ENCODE measurements around the gene LCA5. TPM values are rescaled to one million over a fixed set of nuclear protein-coding genes. Genes with fewer than 3 reads are reported as not detected.

The LCA5 gene
- total and polyA plus RNA-seq, 4 donors, result 2.0 to 8.8 (median 5.8) TPM

- Histone ChIP-seq H3K4me3 (ENCODE audit: low read length in 2 of 2) (no peak overlapping the region), H3K36me3 (ENCODE audit: control insufficient read depth in 1 of 2, insufficient read depth in 2 of 2, low read length in 1 of 2) (no peaks in the 10 kb centered on the region), H3K27me3 (ENCODE audit: control insufficient read depth in 1 of 2, insufficient read depth in 2 of 2, low read length in 1 of 2) (no peaks in the 10 kb centered on the region), H3K9me3 (ENCODE audit: control insufficient read depth, low read length) (no peaks in the 10 kb centered on the region), H3K4me1 (ENCODE audit: control insufficient read depth in 1 of 2, insufficient read depth in 2 of 2, low read length in 2 of 2) (no peaks in the 10 kb centered on the region), H3K27ac (ENCODE audit: low read depth in 1 of 2, low read length in 2 of 2) (no peak overlapping the region)
- 86 to 92% methylated on average over 2 of the region's 2 CpGs for WGBS, 2 donors
- intact Hi-C loops (cut with DNase I), result no loop called here
- ATAC-seq (ENCODE audit: low FRiP score) (no peak), DNase-seq (no peak)
Observed at GRCh38 chr6:79568996-79569395, 31.8 kb upstream of the LCA5 start.

GRCh38 chr6:79564636-79565035, 27.4 kb upstream of the LCA5 start:
- Histone ChIP-seq H3K36me3 (ENCODE audit: control insufficient read depth in 1 of 2, insufficient read depth in 2 of 2, low read length in 1 of 2) (peaks cover 0 to 2% of the 10 kb centered on the region in 2 donors), H3K4me1 (ENCODE audit: control insufficient read depth in 1 of 2, insufficient read depth in 2 of 2, low read length in 2 of 2) (no peaks in the 10 kb centered on the region), H3K27ac (ENCODE audit: low read depth in 1 of 2, low read length in 2 of 2) (no peak overlapping the region), H3K4me3 (ENCODE audit: low read length in 2 of 2) (no peak overlapping the region), H3K27me3 (ENCODE audit: control insufficient read depth in 1 of 2, insufficient read depth in 2 of 2, low read length in 1 of 2) (no peaks in the 10 kb centered on the region), H3K9me3 (ENCODE audit: control insufficient read depth, low read length) (no peaks in the 10 kb centered on the region)
- intact Hi-C loops (cut with DNase I), result no loop called here
- ATAC-seq (ENCODE audit: low FRiP score) (no peak), DNase-seq (no peak)
- WGBS, 2 donors, result 65 to 70% methylated on average over 2 of the region's 2 CpGs

- no peak for DNase-seq
- intact Hi-C loops (cut with DNase I), result no loop called here
Observed at GRCh38 chr6:79559706-79560105, 22.5 kb upstream of the LCA5 start.

GRCh38 chr6:79557673-79558467, 20.6 kb upstream of the LCA5 start:
- Histone ChIP-seq H3K36me3 (ENCODE audit: control insufficient read depth in 1 of 2, insufficient read depth in 2 of 2, low read length in 1 of 2) (peaks cover 0 to 2% of the 10 kb centered on the region in 2 donors), H3K9me3 (ENCODE audit: control insufficient read depth, low read length) (no peaks in the 10 kb centered on the region), H3K27me3 (ENCODE audit: control insufficient read depth in 1 of 2, insufficient read depth in 2 of 2, low read length in 1 of 2) (no peaks in the 10 kb centered on the region), H3K27ac (ENCODE audit: low read depth in 1 of 2, low read length in 2 of 2) (no peak overlapping the region), H3K4me3 (ENCODE audit: low read length in 2 of 2) (no peak overlapping the region), H3K4me1 (ENCODE audit: control insufficient read depth in 1 of 2, insufficient read depth in 2 of 2, low read length in 2 of 2) (no peaks in the 10 kb centered on the region)
- DNase-seq (no peak), ATAC-seq (ENCODE audit: low FRiP score) (no peak)
- WGBS, 2 donors, result 85 to 93% methylated on average over 2 of the region's 2 CpGs
- intact Hi-C loops (cut with DNase I), result no loop called here

More at GRCh38 chr6:79559706-79560105, 22.5 kb upstream of the LCA5 start:
- H3K27ac ChIP-seq (ENCODE audit: low read depth in 1 of 2, low read length in 2 of 2), result no peak overlapping the region
- WGBS, 2 donors, result 95 to 98% methylated on average over 2 of the region's 2 CpGs
- H3K27me3 ChIP-seq (ENCODE audit: control insufficient read depth in 1 of 2, insufficient read depth in 2 of 2, low read length in 1 of 2), result no peaks in the 10 kb centered on the region
- no peak for ATAC-seq (ENCODE audit: low FRiP score)
- H3K9me3 ChIP-seq (ENCODE audit: control insufficient read depth, low read length), result no peaks in the 10 kb centered on the region
- no peak overlapping the region for H3K4me3 ChIP-seq (ENCODE audit: low read length in 2 of 2)
- peaks cover 0 to 2% of the 10 kb centered on the region in 2 donors for H3K36me3 ChIP-seq (ENCODE audit: control insufficient read depth in 1 of 2, insufficient read depth in 2 of 2, low read length in 1 of 2)
- H3K4me1 ChIP-seq (ENCODE audit: control insufficient read depth in 1 of 2, insufficient read depth in 2 of 2, low read length in 2 of 2), result no peaks in the 10 kb centered on the region

GRCh38 chr6:79554305-79554704, 17.1 kb upstream of the LCA5 start:
- Histone ChIP-seq H3K27me3 (ENCODE audit: control insufficient read depth in 1 of 2, insufficient read depth in 2 of 2, low read length in 1 of 2) (no peaks in the 10 kb centered on the region), H3K4me1 (ENCODE audit: control insufficient read depth in 1 of 2, insufficient read depth in 2 of 2, low read length in 2 of 2) (no peaks in the 10 kb centered on the region), H3K4me3 (ENCODE audit: low read length in 2 of 2) (no peak overlapping the region), H3K36me3 (ENCODE audit: control insufficient read depth in 1 of 2, insufficient read depth in 2 of 2, low read length in 1 of 2) (no peaks in the 10 kb centered on the region), H3K9me3 (ENCODE audit: control insufficient read depth, low read length) (no peaks in the 10 kb centered on the region), H3K27ac (ENCODE audit: low read depth in 1 of 2, low read length in 2 of 2) (no peak overlapping the region)
- DNase-seq, result no peak
- intact Hi-C loops (cut with DNase I), result no loop called here
- no peak for ATAC-seq (ENCODE audit: low FRiP score)

- DNase-seq, result no peak
- H3K27me3 ChIP-seq (ENCODE audit: control insufficient read depth in 1 of 2, insufficient read depth in 2 of 2, low read length in 1 of 2), result no peaks in the 10 kb centered on the region
Observed at GRCh38 chr6:79551401-79551800, 14.2 kb upstream of the LCA5 start.

GRCh38 chr6:79548304-79548703, 11.1 kb upstream of the LCA5 start:
- intact Hi-C loops (cut with DNase I), result no loop called here
- no peaks in the 10 kb centered on the region for H3K36me3 ChIP-seq (ENCODE audit: control insufficient read depth in 1 of 2, insufficient read depth in 2 of 2, low read length in 1 of 2)
- no peaks in the 10 kb centered on the region for H3K9me3 ChIP-seq (ENCODE audit: control insufficient read depth, low read length)
- no peak overlapping the region for H3K27ac ChIP-seq (ENCODE audit: low read depth in 1 of 2, low read length in 2 of 2)
- no peaks in the 10 kb centered on the region for H3K27me3 ChIP-seq (ENCODE audit: control insufficient read depth in 1 of 2, insufficient read depth in 2 of 2, low read length in 1 of 2)
- ATAC-seq (ENCODE audit: low FRiP score) (no peak), DNase-seq (no peak)
- WGBS, 2 donors, result 96 to 97% methylated on average over 5 of the region's 5 CpGs
- H3K4me1 ChIP-seq (ENCODE audit: control insufficient read depth in 1 of 2, insufficient read depth in 2 of 2, low read length in 2 of 2), result peaks cover 0 to 3% of the 10 kb centered on the region in 2 donors
- H3K4me3 ChIP-seq (ENCODE audit: low read length in 2 of 2), result no peak overlapping the region

More at GRCh38 chr6:79551401-79551800, 14.2 kb upstream of the LCA5 start:
- no peaks in the 10 kb centered on the region for H3K9me3 ChIP-seq (ENCODE audit: control insufficient read depth, low read length)
- no peak for ATAC-seq (ENCODE audit: low FRiP score)
- H3K27ac ChIP-seq (ENCODE audit: low read depth in 1 of 2, low read length in 2 of 2), result no peak overlapping the region
- 87 to 88% methylated on average over 2 of the region's 2 CpGs for WGBS, 2 donors
- no peak overlapping the region for H3K4me3 ChIP-seq (ENCODE audit: low read length in 2 of 2)
- intact Hi-C loops (cut with DNase I), result no loop called here
- H3K36me3 ChIP-seq (ENCODE audit: control insufficient read depth in 1 of 2, insufficient read depth in 2 of 2, low read length in 1 of 2), result no peaks in the 10 kb centered on the region
- no peaks in the 10 kb centered on the region for H3K4me1 ChIP-seq (ENCODE audit: control insufficient read depth in 1 of 2, insufficient read depth in 2 of 2, low read length in 2 of 2)

GRCh38 chr6:79546186-79546585, 9.0 kb upstream of the LCA5 start:
- no peak for ATAC-seq (ENCODE audit: low FRiP score)
- no peaks in the 10 kb centered on the region for H3K36me3 ChIP-seq (ENCODE audit: control insufficient read depth in 1 of 2, insufficient read depth in 2 of 2, low read length in 1 of 2)
- no peak overlapping the region for H3K4me3 ChIP-seq (ENCODE audit: low read length in 2 of 2)
- H3K27me3 ChIP-seq (ENCODE audit: control insufficient read depth in 1 of 2, insufficient read depth in 2 of 2, low read length in 1 of 2), result no peaks in the 10 kb centered on the region
- no peak for DNase-seq
- H3K27ac ChIP-seq (ENCODE audit: low read depth in 1 of 2, low read length in 2 of 2), result no peak overlapping the region
- WGBS, 2 donors, result 24 to 32% methylated on average over 3 of the region's 3 CpGs
- intact Hi-C loops (cut with DNase I), result no loop called here
- H3K9me3 ChIP-seq (ENCODE audit: control insufficient read depth, low read length), result no peaks in the 10 kb centered on the region
- H3K4me1 ChIP-seq (ENCODE audit: control insufficient read depth in 1 of 2, insufficient read depth in 2 of 2, low read length in 2 of 2), result peaks cover 0 to 3% of the 10 kb centered on the region in 2 donors

- ATAC-seq (ENCODE audit: low FRiP score) (peak; percentile 91), DNase-seq (peak; percentile 79 to 83)
- 9 to 12% methylated on average over 7 of the region's 7 CpGs for WGBS, 2 donors
- intact Hi-C loops (cut with DNase I), result no loop called here
- no peak overlapping the region for H3K27ac ChIP-seq (ENCODE audit: low read depth in 1 of 2, low read length in 2 of 2)
- H3K4me3 ChIP-seq (ENCODE audit: low read length in 2 of 2), result peak overlapping the region in 1 of 2 donors; percentile 82
- H3K9me3 ChIP-seq (ENCODE audit: control insufficient read depth, low read length), result no peaks in the 10 kb centered on the region
- no peaks in the 10 kb centered on the region for H3K27me3 ChIP-seq (ENCODE audit: control insufficient read depth in 1 of 2, insufficient read depth in 2 of 2, low read length in 1 of 2)
- H3K4me1 ChIP-seq (ENCODE audit: control insufficient read depth in 1 of 2, insufficient read depth in 2 of 2, low read length in 2 of 2), result peaks cover 0 to 3% of the 10 kb centered on the region in 2 donors
- H3K36me3 ChIP-seq (ENCODE audit: control insufficient read depth in 1 of 2, insufficient read depth in 2 of 2, low read length in 1 of 2), result no peaks in the 10 kb centered on the region
Observed at GRCh38 chr6:79544939-79545450, 7.8 kb upstream of the LCA5 start.
